Ascending aorta (tissue), 2 donors: ENCODE results near the gene TEX11. TPM values are rescaled to one million over a fixed set of nuclear protein-coding genes. Genes with fewer than 3 reads are reported as not detected.
"Not testable (repeated sequence)": the region's sequence is repeated elsewhere in the genome, so short reads cannot be mapped to it uniquely, and the experiment has no call there.

Source experiments
- DNase-seq, 2 donors: peaks; one replicate each; pipeline ENCODE4 v3.0.0-alpha.2; 2019; ENCODE audit warnings: low spot score in 2 of 2
- H3K27ac ChIP-seq, 2 donors: fragments of 200-600 bp; sonication (generic); one replicate each; pipeline ENCODE4 v1.5.1; 2016 to 2017; ENCODE audit warnings: mild to moderate bottlenecking in 1 of 2
- H3K27me3 ChIP-seq: fragments of 200-600 bp; sonication (generic); one replicate; pipeline ENCODE4 v1.5.1; 2017
- H3K36me3 ChIP-seq, 2 donors: fragments of 200-600 bp; sonication (generic); one replicate each; pipeline ENCODE4 v1.5.1; 2016
- H3K4me1 ChIP-seq, 2 donors: fragments of 200-600 bp; sonication (generic); one replicate each; pipeline ENCODE4 v1.5.1; 2016 to 2017; ENCODE audit warnings: mild to moderate bottlenecking in 1 of 2
- H3K4me3 ChIP-seq, 2 donors: fragments of 200-600 bp; sonication (generic); one replicate each; pipeline ENCODE4 v1.5.1; 2016 to 2017; ENCODE audit warnings: mild to moderate bottlenecking in 1 of 2
- H3K9me3 ChIP-seq, 2 donors: fragments of 200-600 bp; sonication (generic); one replicate each; pipeline ENCODE4 v1.5.1; 2016
- intact Hi-C: fragments of 100-400 bp; cut with DNase I; formaldehyde crosslinking; loops from one replicate; pipeline ENCODE4 v1.15.1; 2023
- total RNA-seq: library from RNA; depleted of rRNA; stranded (reverse); fragments of >200 nt; gene quantifications from one replicate; pipeline ENCODE4 v1.1.0, GENCODE V29; 2016
- TF ChIP-seq, protein P1 (sequence below), 3 experiments: fragments of 200-600 bp in 2 of 3; fragments of 450-650 bp in 1 of 3; sonication (generic) in 2 of 3; IDR thresholded peaks; one replicate each; pipeline ENCODE4 v1.5.1; 2016 to 2019; ENCODE audit warnings: antibody characterized with exemption in 3 of 3, mild to moderate bottlenecking in 1 of 3, moderate library complexity in 1 of 3

Gene TEX11
- total RNA-seq, 1 donor from 2014 or later, result not detected

DNA sequence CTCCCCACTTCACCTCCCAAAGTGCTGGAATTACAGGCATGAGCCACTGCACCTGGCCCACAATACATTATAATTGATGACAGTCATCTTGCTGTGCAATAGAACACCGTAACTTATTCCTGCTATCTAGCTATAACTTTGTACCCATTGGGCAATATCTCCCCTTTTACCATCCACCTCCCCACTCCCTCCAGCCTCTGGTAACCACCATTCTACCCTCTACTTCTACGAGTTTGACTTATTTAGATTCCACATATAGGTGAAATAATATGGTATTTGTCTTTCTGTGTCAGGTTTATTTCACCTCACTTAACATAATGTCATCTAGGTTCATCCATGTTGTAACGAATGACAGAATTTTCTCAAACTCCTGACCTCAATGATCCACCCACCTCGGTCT, 8.2 kb upstream of the TEX11 start:
- no peak for DNase-seq
- intact Hi-C loops, result no loop called here
- Histone ChIP-seq H3K4me1 (no peaks in the 10 kb centered on the region), H3K36me3 (no peaks in the 10 kb centered on the region), H3K27ac (no peak overlapping the region), H3K27me3 (no peaks in the 10 kb centered on the region), H3K4me3 (no peak overlapping the region), H3K9me3 (no peaks in the 10 kb centered on the region)
- TF ChIP-seq, protein P1, sequence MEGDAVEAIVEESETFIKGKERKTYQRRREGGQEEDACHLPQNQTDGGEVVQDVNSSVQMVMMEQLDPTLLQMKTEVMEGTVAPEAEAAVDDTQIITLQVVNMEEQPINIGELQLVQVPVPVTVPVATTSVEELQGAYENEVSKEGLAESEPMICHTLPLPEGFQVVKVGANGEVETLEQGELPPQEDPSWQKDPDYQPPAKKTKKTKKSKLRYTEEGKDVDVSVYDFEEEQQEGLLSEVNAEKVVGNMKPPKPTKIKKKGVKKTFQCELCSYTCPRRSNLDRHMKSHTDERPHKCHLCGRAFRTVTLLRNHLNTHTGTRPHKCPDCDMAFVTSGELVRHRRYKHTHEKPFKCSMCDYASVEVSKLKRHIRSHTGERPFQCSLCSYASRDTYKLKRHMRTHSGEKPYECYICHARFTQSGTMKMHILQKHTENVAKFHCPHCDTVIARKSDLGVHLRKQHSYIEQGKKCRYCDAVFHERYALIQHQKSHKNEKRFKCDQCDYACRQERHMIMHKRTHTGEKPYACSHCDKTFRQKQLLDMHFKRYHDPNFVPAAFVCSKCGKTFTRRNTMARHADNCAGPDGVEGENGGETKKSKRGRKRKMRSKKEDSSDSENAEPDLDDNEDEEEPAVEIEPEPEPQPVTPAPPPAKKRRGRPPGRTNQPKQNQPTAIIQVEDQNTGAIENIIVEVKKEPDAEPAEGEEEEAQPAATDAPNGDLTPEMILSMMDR (IDR thresholded peaks at IDR 0.05), result no peak

DNA sequence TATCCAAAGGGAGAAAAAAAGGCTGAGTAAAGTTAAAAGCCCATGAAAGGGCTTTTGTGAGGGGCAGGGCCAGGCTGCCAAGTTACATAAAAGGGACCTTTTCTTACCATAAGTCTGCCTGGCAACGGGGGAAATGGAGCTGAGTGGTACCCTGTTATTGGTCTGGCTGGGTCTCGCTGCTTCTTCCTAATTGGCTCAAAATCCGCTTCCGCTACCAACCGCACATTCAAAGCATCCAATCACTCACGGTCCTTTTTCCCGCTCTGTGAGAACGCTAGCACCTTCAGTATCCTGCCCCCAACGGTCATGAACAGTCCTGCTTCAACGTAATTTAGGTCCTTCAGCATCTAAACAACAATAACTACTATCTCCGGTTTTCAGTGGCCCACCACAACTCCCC, 611 bp downstream of the TEX11 start:
- intact Hi-C loops, result no loop called here
- no peaks in the 10 kb centered on the region for H3K27me3 ChIP-seq
- H3K36me3 ChIP-seq, result no peaks in the 10 kb centered on the region
- H3K27ac ChIP-seq, result no peak overlapping the region
- H3K9me3 ChIP-seq, result no peaks in the 10 kb centered on the region
- no peaks in the 10 kb centered on the region for H3K4me1 ChIP-seq
- no peak overlapping the region for H3K4me3 ChIP-seq
- DNase-seq, result no peak
- TF ChIP-seq, protein P1 (IDR thresholded peaks at IDR 0.05), result no peak

DNA sequence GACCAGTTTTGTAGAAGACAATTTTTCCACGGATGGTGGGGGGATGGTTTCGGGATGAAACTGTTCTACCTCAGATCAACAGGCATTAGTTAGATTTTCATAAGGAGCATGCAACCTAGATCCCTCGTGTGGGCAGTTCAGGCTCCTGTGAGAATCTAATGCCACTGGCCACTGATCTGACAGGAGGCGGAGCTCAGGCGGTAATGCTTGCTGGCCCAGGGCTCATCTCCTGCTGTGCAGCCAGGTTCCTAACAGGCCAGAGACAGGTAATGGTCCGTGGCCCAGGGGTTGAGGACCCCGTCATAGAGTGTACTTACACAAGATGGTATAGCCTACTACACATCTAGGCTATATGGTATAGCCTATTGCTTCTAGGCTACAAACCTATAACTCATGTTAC, 7.0 kb downstream of the TEX11 start:
- H3K27me3 ChIP-seq, result no peaks in the 10 kb centered on the region
- no peak overlapping the region for H3K27ac ChIP-seq
- no peak overlapping the region for H3K4me3 ChIP-seq
- H3K4me1 ChIP-seq, result no peaks in the 10 kb centered on the region
- DNase-seq, result no peak
- H3K36me3 ChIP-seq, result no peaks in the 10 kb centered on the region
- intact Hi-C loops, result no loop called here
- TF ChIP-seq, protein P1 (IDR thresholded peaks at IDR 0.05), result no peak
- H3K9me3 ChIP-seq, result no peaks in the 10 kb centered on the region

DNA sequence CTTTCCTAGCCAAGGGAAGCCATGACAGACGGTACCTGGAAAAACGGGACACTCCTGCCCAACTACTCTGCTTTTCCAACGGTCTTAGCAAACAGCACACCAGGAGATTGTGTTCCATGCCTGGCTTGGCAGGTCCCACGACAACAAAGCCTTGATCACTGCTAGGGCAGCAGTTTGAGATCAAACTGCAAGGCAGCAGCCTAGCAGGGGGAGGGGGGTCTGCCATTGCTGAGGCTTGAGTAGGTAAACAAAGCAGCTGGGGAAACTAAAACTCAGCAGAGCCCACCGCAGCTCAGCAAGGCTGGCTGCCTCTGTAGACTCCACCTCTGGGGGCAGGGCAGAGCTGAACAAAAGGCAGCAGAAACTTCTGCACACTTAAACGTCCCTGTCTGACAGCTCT, 18.1 kb downstream of the TEX11 start:
- H3K4me1 ChIP-seq, H3K27ac ChIP-seq, H3K9me3 ChIP-seq, DNase-seq, H3K27me3 ChIP-seq, H3K36me3 ChIP-seq, H3K4me3 ChIP-seq: not testable (repeated sequence)
- intact Hi-C loops, result loop anchor here (10.0 kb wide), 1 partner anchor 56 kb away; no protein-coding TSS in a partner anchor

DNA sequence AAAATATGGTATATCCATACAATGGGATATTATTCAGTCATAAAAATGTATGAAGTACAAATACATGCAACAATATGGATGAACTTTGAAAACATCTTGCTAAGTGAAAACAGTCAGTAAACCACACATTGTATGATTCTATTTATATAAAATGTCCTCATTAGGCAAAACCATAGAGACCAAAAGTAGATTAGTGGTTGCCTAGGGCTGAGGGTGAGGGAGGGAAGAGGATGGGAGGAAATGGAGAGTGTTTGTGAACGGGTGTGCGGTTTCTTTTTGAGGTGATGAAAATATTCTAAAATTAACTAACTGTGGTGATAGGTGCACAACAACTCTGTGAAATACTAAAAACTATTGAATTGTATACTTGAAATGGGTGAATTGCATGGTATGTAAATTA, 29.6 kb downstream of the TEX11 start:
- intact Hi-C loops, result no loop called here
- TF ChIP-seq, protein P1 (IDR thresholded peaks at IDR 0.05), result no peak
- H3K27ac ChIP-seq, result no peak overlapping the region
- H3K4me1 ChIP-seq, result no peaks in the 10 kb centered on the region
- no peaks in the 10 kb centered on the region for H3K27me3 ChIP-seq
- no peaks in the 10 kb centered on the region for H3K9me3 ChIP-seq
- DNase-seq, result no peak
- H3K36me3 ChIP-seq, result no peaks in the 10 kb centered on the region
- H3K4me3 ChIP-seq, result no peak overlapping the region

DNA sequence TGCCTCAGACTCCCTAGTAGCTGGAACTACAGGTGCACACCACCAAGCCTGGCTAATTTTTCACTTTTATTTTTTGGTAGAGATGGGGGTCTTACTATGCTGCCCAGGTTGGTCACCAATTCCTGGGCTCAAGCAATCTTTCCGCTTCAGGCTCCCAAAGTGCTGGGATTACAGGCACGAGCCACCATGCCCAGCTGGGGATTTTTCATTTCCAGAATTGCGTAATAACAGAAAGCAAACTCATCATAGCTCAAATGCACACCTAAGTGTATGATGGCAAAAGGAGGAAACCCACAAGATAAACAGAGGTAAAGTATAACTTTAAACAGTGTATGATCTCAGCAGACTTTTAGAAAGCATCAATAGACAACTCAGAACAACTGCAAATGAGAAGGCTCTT, 56.2 kb downstream of the TEX11 start:
- intact Hi-C loops, result no loop called here
- TF ChIP-seq, protein P1 (IDR thresholded peaks at IDR 0.05), result no peak

DNA sequence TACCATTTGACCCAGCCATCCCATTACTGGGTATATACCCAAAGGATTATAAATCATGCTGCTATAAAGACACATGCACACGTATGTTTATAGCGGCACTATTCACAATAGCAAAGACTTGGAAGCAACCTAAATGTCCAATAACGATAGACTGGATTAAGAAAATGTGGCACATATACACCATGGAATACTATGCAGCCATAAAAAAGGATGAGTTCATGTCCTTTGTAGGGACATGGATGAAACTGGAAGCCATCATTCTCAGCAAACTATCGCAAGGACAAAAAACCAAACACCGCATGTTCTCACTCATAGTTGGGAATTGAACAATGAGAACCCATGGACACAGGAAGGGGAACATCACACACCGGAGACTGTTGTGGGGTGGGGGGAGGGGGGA, 64.4 kb downstream of the TEX11 start:
- H3K4me1 ChIP-seq, DNase-seq, H3K4me3 ChIP-seq, intact Hi-C loops, H3K27me3 ChIP-seq, H3K27ac ChIP-seq, H3K9me3 ChIP-seq, H3K36me3 ChIP-seq: not testable (repeated sequence)

More for the DNA sequence above, 56.2 kb downstream of the TEX11 start:
- Histone ChIP-seq H3K4me1 (no peaks in the 10 kb centered on the region), H3K4me3 (no peak overlapping the region), H3K36me3 (no peaks in the 10 kb centered on the region), H3K9me3 (no peaks in the 10 kb centered on the region), H3K27ac (no peak overlapping the region), H3K27me3 (no peaks in the 10 kb centered on the region)
- no peak for DNase-seq

DNA sequence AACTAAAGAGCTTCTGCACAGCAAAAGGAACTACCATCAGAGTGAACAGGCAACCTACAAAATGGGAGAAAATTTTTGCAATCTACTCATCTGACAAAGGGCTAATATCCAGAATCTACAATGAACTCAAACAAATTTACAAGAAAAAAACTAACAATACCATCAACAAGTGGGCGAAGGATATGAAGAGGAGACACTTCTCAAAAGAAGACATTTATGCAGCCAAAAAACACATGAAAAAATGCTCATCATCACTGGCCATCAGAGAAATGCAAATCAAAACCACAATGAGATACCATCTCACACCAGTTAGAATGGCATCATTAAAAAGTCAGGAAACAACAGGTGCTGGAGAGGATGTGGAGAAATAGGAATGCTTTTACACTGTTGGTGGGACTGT, 64.9 kb downstream of the TEX11 start:
- DNase-seq, H3K27me3 ChIP-seq, H3K4me1 ChIP-seq, H3K9me3 ChIP-seq, H3K4me3 ChIP-seq, H3K36me3 ChIP-seq, intact Hi-C loops, H3K27ac ChIP-seq: not testable (repeated sequence)
